Vagina (tissue), 2 donors: ENCODE measurements around the gene FOXD1. TPM values are rescaled to one million over a fixed set of nuclear protein-coding genes. Genes with fewer than 3 reads are reported as not detected.
A peak's percentile ranks its signal among the peaks of the same experiment; 100 is the strongest.
"Not testable (repeated sequence)": the region's sequence is repeated elsewhere in the genome, so short reads cannot be mapped to it uniquely, and the experiment has no call there.

ENCODE experiments used
- DNase-seq, 2 donors: peaks; one replicate each; pipeline ENCODE4 v3.0.0-alpha.2; 2017; ENCODE audit errors: extremely low spot score in 2 of 2
- H3K27ac ChIP-seq: fragments of 200-600 bp; sonication (generic); one replicate; pipeline ENCODE4 v1.5.1; 2019
- H3K27me3 ChIP-seq: fragments of 200-600 bp; sonication (generic); one replicate; pipeline ENCODE4 v1.5.1; 2019
- H3K36me3 ChIP-seq, 2 donors: fragments of 200-600 bp; sonication (generic); one replicate each; pipeline ENCODE4 v1.5.1; 2017 to 2019
- H3K4me1 ChIP-seq: fragments of 200-600 bp; sonication (generic); one replicate; pipeline ENCODE4 v1.5.1; 2019
- H3K4me3 ChIP-seq, 2 donors: fragments of 200-600 bp; sonication (generic); 1 replicate in 1 of 2; 2 replicates in 1 of 2; pipeline ENCODE4 v1.5.1; 2016 to 2019
- H3K9me3 ChIP-seq: fragments of 200-600 bp; sonication (generic); one replicate; pipeline ENCODE4 v1.5.1; 2019
- POLR2A ChIP-seq, 2 donors: fragments of 450-650 bp; IDR thresholded peaks; one replicate each; pipeline ENCODE4 v1.6.1; 2017; ENCODE audit warnings: antibody characterized with exemption in 2 of 2, mild to moderate bottlenecking in 2 of 2, moderate library complexity in 2 of 2
- POLR2AphosphoS5 ChIP-seq, 2 donors: sonication (generic); formaldehyde crosslinking; IDR thresholded peaks; one replicate each; pipeline ENCODE4 v1.9.0; 2017; ENCODE audit warnings: antibody characterized with exemption in 2 of 2, mild to moderate bottlenecking in 2 of 2, low read depth in 1 of 2; ENCODE audit not compliant: insufficient read depth in 1 of 2
- intact Hi-C: fragments of 100-400 bp; cut with DNase I; formaldehyde crosslinking; loops from one replicate; pipeline ENCODE4 v1.15.1; 2023
- total RNA-seq: library from RNA; depleted of rRNA; stranded (reverse); fragments of >200 nt; gene quantifications from one replicate; pipeline ENCODE4 v1.2.3, GENCODE V29; 2016
- TF ChIP-seq, protein P1 (sequence below), 3 experiments: fragments of 450-650 bp in 2 of 3; fragments of 200-600 bp in 1 of 3; sonication (generic) in 1 of 3; IDR thresholded peaks; one replicate each; pipeline ENCODE4 v1.5.1; 2017 to 2019; ENCODE audit warnings: antibody characterized with exemption in 3 of 3, mild to moderate bottlenecking in 2 of 3, moderate library complexity in 2 of 3

FOXD1 gene
- total RNA-seq, 1 donor from 2014 or later, result not detected

- no peaks in the 10 kb centered on the region for H3K9me3 ChIP-seq
- H3K36me3 ChIP-seq, result no peaks in the 10 kb centered on the region
- H3K4me1 ChIP-seq, result no peaks in the 10 kb centered on the region
- intact Hi-C loops, result no loop called here
- H3K27me3 ChIP-seq, result no peaks in the 10 kb centered on the region
- H3K27ac ChIP-seq, result no peak overlapping the region
- DNase-seq, result peak in 1 of 2 donors; percentile 16
- H3K4me3 ChIP-seq, result no peak overlapping the region
- TF ChIP-seq, protein P1, sequence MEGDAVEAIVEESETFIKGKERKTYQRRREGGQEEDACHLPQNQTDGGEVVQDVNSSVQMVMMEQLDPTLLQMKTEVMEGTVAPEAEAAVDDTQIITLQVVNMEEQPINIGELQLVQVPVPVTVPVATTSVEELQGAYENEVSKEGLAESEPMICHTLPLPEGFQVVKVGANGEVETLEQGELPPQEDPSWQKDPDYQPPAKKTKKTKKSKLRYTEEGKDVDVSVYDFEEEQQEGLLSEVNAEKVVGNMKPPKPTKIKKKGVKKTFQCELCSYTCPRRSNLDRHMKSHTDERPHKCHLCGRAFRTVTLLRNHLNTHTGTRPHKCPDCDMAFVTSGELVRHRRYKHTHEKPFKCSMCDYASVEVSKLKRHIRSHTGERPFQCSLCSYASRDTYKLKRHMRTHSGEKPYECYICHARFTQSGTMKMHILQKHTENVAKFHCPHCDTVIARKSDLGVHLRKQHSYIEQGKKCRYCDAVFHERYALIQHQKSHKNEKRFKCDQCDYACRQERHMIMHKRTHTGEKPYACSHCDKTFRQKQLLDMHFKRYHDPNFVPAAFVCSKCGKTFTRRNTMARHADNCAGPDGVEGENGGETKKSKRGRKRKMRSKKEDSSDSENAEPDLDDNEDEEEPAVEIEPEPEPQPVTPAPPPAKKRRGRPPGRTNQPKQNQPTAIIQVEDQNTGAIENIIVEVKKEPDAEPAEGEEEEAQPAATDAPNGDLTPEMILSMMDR (IDR thresholded peaks at IDR 0.05), result no peak
- TF ChIP-seq POLR2A (IDR thresholded peaks at IDR 0.05), result no peak
- no peak for TF ChIP-seq POLR2AphosphoS5 (IDR thresholded peaks at IDR 0.05; ENCODE audit: insufficient read depth in 1 of 2, low read depth in 1 of 2)
Measured at GRCh38 chr5:73464016-73464745, 15.6 kb upstream of the FOXD1 start.

DNA sequence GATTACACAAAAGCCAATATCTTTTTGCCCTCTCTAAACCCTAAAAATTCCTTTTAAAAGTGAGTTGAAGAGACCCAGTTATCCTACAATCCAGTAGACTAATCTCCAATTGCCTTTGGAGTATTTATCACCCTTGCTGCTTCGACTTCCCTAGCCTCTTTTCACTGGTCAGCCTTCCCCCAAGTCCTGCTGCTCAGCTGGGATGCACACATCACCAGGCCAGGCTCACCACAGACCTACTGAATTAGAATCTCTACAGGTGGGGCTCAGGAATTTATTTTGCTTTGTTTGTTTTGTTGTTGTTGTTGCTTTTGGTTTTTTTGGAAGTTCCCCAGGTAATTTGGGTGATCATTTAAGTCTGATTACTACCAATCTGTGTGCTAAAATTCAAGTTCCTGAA is 11.6 kb upstream of the FOXD1 start:
- TF ChIP-seq POLR2AphosphoS5 (IDR thresholded peaks at IDR 0.05; ENCODE audit: insufficient read depth in 1 of 2, low read depth in 1 of 2) (no peak), POLR2A (IDR thresholded peaks at IDR 0.05) (no peak)
- TF ChIP-seq, protein P1 (IDR thresholded peaks at IDR 0.05), result no peak
- Histone ChIP-seq H3K4me3 (no peak overlapping the region), H3K36me3 (no peaks in the 10 kb centered on the region), H3K27me3 (no peaks in the 10 kb centered on the region), H3K9me3 (no peaks in the 10 kb centered on the region), H3K4me1 (no peaks in the 10 kb centered on the region), H3K27ac (no peak overlapping the region)
- peak in 1 of 2 donors; percentile 5 for DNase-seq
- intact Hi-C loops, result no loop called here

DNA sequence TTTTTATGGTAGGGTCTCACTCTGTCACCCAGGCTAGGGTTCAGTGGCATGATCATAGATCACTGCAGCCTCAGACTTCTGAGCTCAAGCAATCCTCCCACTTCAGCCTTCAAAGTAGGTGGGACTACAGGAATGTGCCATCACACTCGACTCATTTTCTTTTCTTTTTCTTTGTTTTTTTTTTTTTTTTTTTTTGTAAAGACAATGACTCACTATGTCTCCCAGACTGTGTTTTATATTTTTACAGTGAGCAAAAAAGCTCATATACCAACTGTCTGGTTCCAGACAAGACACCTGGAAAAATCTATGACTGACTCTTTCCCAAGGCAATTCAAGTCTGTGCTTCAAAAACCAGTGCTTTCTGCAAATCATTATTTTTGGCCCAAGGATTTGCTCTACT is 10.8 kb upstream of the FOXD1 start:
- TF ChIP-seq POLR2A (IDR thresholded peaks at IDR 0.05) (no peak), POLR2AphosphoS5 (IDR thresholded peaks at IDR 0.05; ENCODE audit: insufficient read depth in 1 of 2, low read depth in 1 of 2) (no peak)
- TF ChIP-seq, protein P1 (IDR thresholded peaks at IDR 0.05), result no peak
- Histone ChIP-seq H3K4me3 (no peak overlapping the region), H3K27ac (no peak overlapping the region), H3K27me3 (no peaks in the 10 kb centered on the region), H3K4me1 (no peaks in the 10 kb centered on the region), H3K36me3 (no peaks in the 10 kb centered on the region), H3K9me3 (no peaks in the 10 kb centered on the region)
- no peak for DNase-seq
- intact Hi-C loops, result no loop called here

DNA sequence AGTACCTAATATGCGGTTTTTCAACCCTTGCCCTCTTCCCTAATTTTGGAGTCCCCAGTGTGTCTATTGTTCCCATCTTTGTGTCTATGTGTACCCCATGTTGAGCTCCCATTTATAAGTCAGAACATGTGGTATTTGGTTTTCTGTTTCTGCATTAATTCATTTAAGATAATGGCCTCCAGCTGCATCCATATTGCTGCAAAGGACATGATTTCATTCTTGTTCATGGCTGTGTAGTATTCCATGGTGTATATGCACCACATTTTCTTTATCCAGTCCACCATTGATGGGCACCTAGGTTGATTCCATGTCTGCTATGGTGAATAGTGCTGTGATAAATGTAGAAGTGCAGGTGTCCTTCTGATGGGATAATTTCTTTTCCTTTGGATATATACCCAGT is 7.9 kb upstream of the FOXD1 start:
- H3K27ac ChIP-seq, intact Hi-C loops, H3K27me3 ChIP-seq, H3K4me3 ChIP-seq, DNase-seq, H3K36me3 ChIP-seq, H3K9me3 ChIP-seq, H3K4me1 ChIP-seq: not testable (repeated sequence)

DNA sequence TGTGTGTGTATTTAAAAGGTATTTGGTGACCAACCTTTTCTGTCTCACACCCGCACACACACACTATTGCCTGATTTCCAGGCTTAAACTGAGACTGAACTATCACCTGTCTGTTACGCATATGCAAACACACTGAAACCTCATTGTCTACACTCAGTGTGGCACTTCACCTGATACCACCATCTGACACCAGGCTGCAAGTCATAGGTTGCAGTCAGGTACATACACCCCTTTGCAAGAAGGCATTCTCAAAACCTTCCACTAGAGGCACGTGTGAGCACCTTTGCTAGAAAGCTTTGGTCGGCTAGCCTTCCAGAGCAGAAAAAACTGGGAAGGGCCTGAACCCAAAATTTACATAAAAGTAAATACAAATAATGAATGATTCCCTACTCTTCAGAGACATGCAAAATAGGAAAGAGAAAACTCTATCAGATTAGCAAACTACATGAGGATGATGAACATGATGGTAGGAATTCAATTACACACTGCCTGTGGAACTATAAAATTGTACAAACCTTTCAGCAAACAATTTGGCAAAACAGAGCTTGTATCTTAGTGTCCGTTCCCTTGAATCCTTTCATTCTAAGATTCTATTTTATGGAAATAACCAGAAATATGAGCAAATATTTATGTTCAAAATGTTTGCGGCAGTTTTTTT is 5.9 kb upstream of the FOXD1 start:
- peaks cover 5% of the 10 kb centered on the region for H3K27me3 ChIP-seq
- no peak overlapping the region for H3K4me3 ChIP-seq
- TF ChIP-seq POLR2AphosphoS5 (IDR thresholded peaks at IDR 0.05; ENCODE audit: insufficient read depth in 1 of 2, low read depth in 1 of 2), result no peak
- TF ChIP-seq, protein P1 (IDR thresholded peaks at IDR 0.05), result peak in 2 of 3 experiments; percentile 18 to 50
- H3K4me1 ChIP-seq, result peaks cover 11% of the 10 kb centered on the region
- intact Hi-C loops, result loop anchor here (5.0 kb wide), 1 partner anchor 247 kb away; no protein-coding TSS in a partner anchor
- H3K36me3 ChIP-seq, result no peaks in the 10 kb centered on the region
- no peaks in the 10 kb centered on the region for H3K9me3 ChIP-seq
- DNase-seq, result no peak
- no peak overlapping the region for H3K27ac ChIP-seq
